A673 (cell line): ENCODE data around the gene GPC6.

Source experiments
- CTCF ChIP-seq: fragments of 300-800, 200-600 bp; sonication (generic); conservative IDR thresholded peaks from 2 replicates; pipeline ENCODE4 v1.5.1; 2017; ENCODE audit warnings: low read depth, mild to moderate bottlenecking, antibody characterized with exemption, low read length, moderate library complexity, mixed read lengths
- EZH2 ChIP-seq: fragments of 200-600 bp; sonication (generic); IDR thresholded peaks from 2 replicates; pipeline ENCODE4 v1.6.1; 2017; ENCODE audit warnings: borderline replicate concordance, low read depth, mild to moderate bottlenecking, mixed read lengths, antibody characterized with exemption, low read length; ENCODE audit not compliant: poor library complexity, severe bottlenecking

GRCh38 chr13:94323764-94324758, 1097.5 kb downstream of the GPC6 start:
- TF ChIP-seq CTCF, result no peak
- TF ChIP-seq EZH2, result no peak
